ENCODE results near the gene SLC11A1. TPM values are rescaled to one million over a fixed set of nuclear protein-coding genes. Genes with fewer than 3 reads are reported as not detected.

SLC11A1 gene
- total and polyA plus RNA-seq, 8 donors: 0.51 to 16.2 (median 5.3) TPM

GRCh38 chr2:218368150-218368528, 13.9 kb upstream of the SLC11A1 start:
- Histone ChIP-seq H3K36me3 (no peaks in the 10 kb centered on the region), H3K9me3 (no peaks in the 10 kb centered on the region), H3K27ac (peak overlapping the region; percentile 78 to 95 (median 85)), H3K4me3 (peak overlapping the region; percentile 11 to 56 (median 40)), H3K4me1 (peaks cover 0 to 3% (median 0%) of the 10 kb centered on the region in 3 donors), H3K27me3 (no peaks in the 10 kb centered on the region)
- WGBS, 2 donors: 59 to 62% methylated on average over 21 of the region's 21 CpGs
- DNase-seq: peak in 1 of 6 donors; percentile 32
- FAIRE-seq: no peak
- intact Hi-C loops (cut with DNase I): no loop called here
- ATAC-seq: no peak
- no peak for TF ChIP-seq CTCF (IDR thresholded peaks at IDR 0.05)

- H3K27me3 ChIP-seq: no peaks in the 10 kb centered on the region
- no peaks in the 10 kb centered on the region for H3K9me3 ChIP-seq
- DNase-seq (peak in 3 of 6 donors; percentile 35 to 55 (median 41)), ATAC-seq (peak in 3 of 4 donors; percentile 4 to 20 (median 14)), FAIRE-seq (no peak)
- no peaks in the 10 kb centered on the region for H3K36me3 ChIP-seq
- intact Hi-C loops (cut with DNase I): no loop called here
- peaks cover 0 to 3% (median 0%) of the 10 kb centered on the region in 3 donors for H3K4me1 ChIP-seq
- peak overlapping the region in 2 of 4 donors; percentile 88 to 95 for H3K27ac ChIP-seq
- no peak for TF ChIP-seq CTCF (IDR thresholded peaks at IDR 0.05)
- peak overlapping the region in 1 of 4 donors; percentile 56 for H3K4me3 ChIP-seq
- 52 to 62% methylated on average over 27 of the region's 27 CpGs for WGBS, 2 donors
These were observed 13.4 kb upstream of the SLC11A1 start for GRCh38 chr2:218368621-218369153.

- no peaks in the 10 kb centered on the region for H3K36me3 ChIP-seq
- H3K27me3 ChIP-seq: no peaks in the 10 kb centered on the region
- H3K4me3 ChIP-seq: no peak overlapping the region
- DNase-seq (no peak), ATAC-seq (peak in 1 of 4 donors; percentile 4), FAIRE-seq (no peak)
- peaks cover 0 to 3% (median 0%) of the 10 kb centered on the region in 3 donors for H3K4me1 ChIP-seq
- TF ChIP-seq CTCF (IDR thresholded peaks at IDR 0.05): no peak
- H3K9me3 ChIP-seq: no peaks in the 10 kb centered on the region
- intact Hi-C loops (cut with DNase I): no loop called here
- WGBS, 2 donors: 48 to 50% methylated on average over 2 of the region's 2 CpGs
- peak overlapping the region in 2 of 4 donors; percentile 88 to 95 for H3K27ac ChIP-seq
These were observed 12.7 kb upstream of the SLC11A1 start for GRCh38 chr2:218369330-218369729.

GRCh38 chr2:218370410-218371063, 11.5 kb upstream of the SLC11A1 start:
- no peak for FAIRE-seq
- intact Hi-C loops (cut with DNase I): no loop called here
- 77 to 82% methylated on average over 11 of the region's 11 CpGs for WGBS, 2 donors
- no peak overlapping the region for H3K4me3 ChIP-seq
- peak in 1 of 6 donors; percentile 47 for DNase-seq
- H3K4me1 ChIP-seq: peaks cover 0 to 3% (median 0%) of the 10 kb centered on the region in 3 donors
- no peak for TF ChIP-seq CTCF (IDR thresholded peaks at IDR 0.05)
- H3K27me3 ChIP-seq: no peaks in the 10 kb centered on the region
- ATAC-seq: peak in 2 of 4 donors; percentile 9 to 24
- H3K9me3 ChIP-seq: no peaks in the 10 kb centered on the region
- H3K36me3 ChIP-seq: no peaks in the 10 kb centered on the region
- H3K27ac ChIP-seq: peak overlapping the region in 2 of 4 donors; percentile 57 to 95

- no peaks in the 10 kb centered on the region for H3K9me3 ChIP-seq
- TF ChIP-seq CTCF (IDR thresholded peaks at IDR 0.05): no peak
- intact Hi-C loops (cut with DNase I): no loop called here
- ATAC-seq: no peak
- no peaks in the 10 kb centered on the region for H3K36me3 ChIP-seq
- FAIRE-seq: no peak
- H3K4me3 ChIP-seq: no peak overlapping the region
- H3K4me1 ChIP-seq: peaks cover 0 to 3% (median 0%) of the 10 kb centered on the region in 3 donors
- H3K27ac ChIP-seq: peak overlapping the region in 1 of 4 donors; percentile 95
- no peaks in the 10 kb centered on the region for H3K27me3 ChIP-seq
- no peak for DNase-seq
These were observed 10.1 kb upstream of the SLC11A1 start for GRCh38 chr2:218371983-218372350.
